ENCODE results near the gene CPNE7. TPM values are rescaled to one million over a fixed set of nuclear protein-coding genes. Genes with fewer than 3 reads are reported as not detected.
A peak's percentile ranks its signal among the peaks of the same experiment; 100 is the strongest.

Gene CPNE7
- total RNA-seq, 1 donor from 2014 or later: 5.5 TPM

GRCh38 chr16:89588413-89589109 lies 13.0 kb downstream of the CPNE7 start:
- H3K36me3 Mint-ChIP-seq (ENCODE audit: low read depth, unreplicated experiment): no peaks in the 10 kb centered on the region
- DNase-seq (ENCODE audit: low spot score): no peak
- H3K4me1 Mint-ChIP-seq (ENCODE audit: unreplicated experiment): no peaks in the 10 kb centered on the region
- H3K27me3 Mint-ChIP-seq (ENCODE audit: unreplicated experiment): no peaks in the 10 kb centered on the region
- no peaks in the 10 kb centered on the region for H3K9me3 Mint-ChIP-seq (ENCODE audit: unreplicated experiment)
- no peak overlapping the region for H3K27ac Mint-ChIP-seq (ENCODE audit: unreplicated experiment)
- no peak for TF ChIP-seq CTCF (IDR thresholded peaks at IDR 0.05; ENCODE audit: unreplicated experiment)
- no peak overlapping the region for H3K4me3 Mint-ChIP-seq (ENCODE audit: unreplicated experiment)

- DNase-seq (ENCODE audit: low spot score): no peak
- H3K27ac Mint-ChIP-seq (ENCODE audit: unreplicated experiment): no peak overlapping the region
- H3K4me3 Mint-ChIP-seq (ENCODE audit: unreplicated experiment): no peak overlapping the region
- H3K9me3 Mint-ChIP-seq (ENCODE audit: unreplicated experiment): no peaks in the 10 kb centered on the region
- H3K36me3 Mint-ChIP-seq (ENCODE audit: low read depth, unreplicated experiment): no peaks in the 10 kb centered on the region
- H3K4me1 Mint-ChIP-seq (ENCODE audit: unreplicated experiment): no peaks in the 10 kb centered on the region
- no peaks in the 10 kb centered on the region for H3K27me3 Mint-ChIP-seq (ENCODE audit: unreplicated experiment)
- TF ChIP-seq CTCF (IDR thresholded peaks at IDR 0.05; ENCODE audit: unreplicated experiment): no peak
Measured at GRCh38 chr16:89589241-89589926, 13.8 kb downstream of the CPNE7 start.

- H3K4me3 Mint-ChIP-seq (ENCODE audit: unreplicated experiment): no peak overlapping the region
- no peak for DNase-seq (ENCODE audit: low spot score)
- H3K36me3 Mint-ChIP-seq (ENCODE audit: low read depth, unreplicated experiment): no peaks in the 10 kb centered on the region
- H3K27me3 Mint-ChIP-seq (ENCODE audit: unreplicated experiment): peaks cover 3% of the 10 kb centered on the region
- H3K9me3 Mint-ChIP-seq (ENCODE audit: unreplicated experiment): no peaks in the 10 kb centered on the region
- H3K27ac Mint-ChIP-seq (ENCODE audit: unreplicated experiment): no peak overlapping the region
- H3K4me1 Mint-ChIP-seq (ENCODE audit: unreplicated experiment): no peaks in the 10 kb centered on the region
- TF ChIP-seq CTCF (IDR thresholded peaks at IDR 0.05; ENCODE audit: unreplicated experiment): no peak
Measured at GRCh38 chr16:89593841-89594240, 18.3 kb downstream of the CPNE7 start.

- Mint-ChIP-seq H3K27ac (ENCODE audit: unreplicated experiment) (no peak overlapping the region), H3K36me3 (ENCODE audit: low read depth, unreplicated experiment) (no peaks in the 10 kb centered on the region), H3K4me3 (ENCODE audit: unreplicated experiment) (peak overlapping the region; percentile 51), H3K27me3 (ENCODE audit: unreplicated experiment) (peaks cover 3% of the 10 kb centered on the region), H3K9me3 (ENCODE audit: unreplicated experiment) (no peaks in the 10 kb centered on the region), H3K4me1 (ENCODE audit: unreplicated experiment) (no peaks in the 10 kb centered on the region)
- TF ChIP-seq CTCF (IDR thresholded peaks at IDR 0.05; ENCODE audit: unreplicated experiment): no peak
- DNase-seq (ENCODE audit: low spot score): no peak
Measured at GRCh38 chr16:89595330-89596060, 19.9 kb downstream of the CPNE7 start.
